Frontal cortex (tissue), 4 donors: ENCODE measurements around the gene RCHY1. TPM values are rescaled to one million over a fixed set of nuclear protein-coding genes. Genes with fewer than 3 reads are reported as not detected.
"Not testable (repeated sequence)": the region's sequence is repeated elsewhere in the genome, so short reads cannot be mapped to it uniquely, and the experiment has no call there.

Source experiments
- DNase-seq, 2 donors: peaks; one replicate each; pipeline ENCODE4 v3.0.0; 2012; ENCODE audit warnings: low spot score in 2 of 2
- FAIRE-seq: peaks from 2 replicates; lab custom pipeline; 2012; peaks lifted over from hg19 to GRCh38; lab: Jason Lieb, UNC
- total RNA-seq: library from RNA; depleted of rRNA; stranded (reverse); fragments of >200 nt; gene quantifications from one replicate; pipeline ENCODE4 v1.2.3, GENCODE V29; 2014
- donor health status: control.
- donor health status: control.
- donor health status: control.

Gene RCHY1
- 48.5 TPM for total RNA-seq

- FAIRE-seq (no peak), DNase-seq (peak; percentile 69 to 73)
Measured at GRCh38 chr4:75514131-75514948, at the start of gene RCHY1, which contains the start of gene THAP6. Gene RCHY1, minus strand, starts transcription at chr4:75514403. Its CDS starts 117 bp downstream, at chr4:75514286. Gene THAP6, plus strand, starts transcription at chr4:75514473. Its CDS starts 980 bp downstream, at chr4:75515453.

GRCh38 chr4:75561789-75562188 lies 47.6 kb upstream of the RCHY1 start:
- DNase-seq: no peak
- no peak for FAIRE-seq

DNA sequence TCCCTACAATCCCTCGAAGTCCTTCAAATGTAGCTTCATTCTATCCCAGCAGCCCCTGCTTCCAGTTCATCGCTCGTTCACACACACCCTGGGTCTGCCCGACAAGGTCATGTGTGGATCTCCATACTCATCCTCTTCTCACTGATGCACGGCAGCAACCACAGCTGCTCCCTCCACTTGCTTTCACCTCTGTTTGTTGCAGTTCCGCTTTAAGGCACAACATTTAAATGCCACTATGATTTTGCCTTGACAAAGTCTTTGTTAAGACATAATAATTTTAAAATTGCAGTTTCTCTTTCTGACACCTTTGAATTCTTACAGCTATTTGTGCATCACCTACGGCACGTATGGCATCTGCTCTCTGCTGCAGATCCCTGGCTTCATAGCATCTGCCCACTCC lies 43.5 kb upstream of the RCHY1 start:
- FAIRE-seq (no peak), DNase-seq (no peak)

- DNase-seq: no peak
- FAIRE-seq: no peak
Measured at GRCh38 chr4:75555294-75556164, 41.3 kb upstream of the RCHY1 start, which contains the start of gene ODAPH. Gene ODAPH, plus strand, starts transcription at chr4:75556066. Its CDS starts 17 bp downstream, at chr4:75556083.

GRCh38 chr4:75552452-75552851 lies 38.2 kb upstream of the RCHY1 start:
- no peak for FAIRE-seq
- no peak for DNase-seq

GRCh38 chr4:75549019-75549418 lies 34.8 kb upstream of the RCHY1 start:
- no peak for DNase-seq
- FAIRE-seq: no peak

DNA sequence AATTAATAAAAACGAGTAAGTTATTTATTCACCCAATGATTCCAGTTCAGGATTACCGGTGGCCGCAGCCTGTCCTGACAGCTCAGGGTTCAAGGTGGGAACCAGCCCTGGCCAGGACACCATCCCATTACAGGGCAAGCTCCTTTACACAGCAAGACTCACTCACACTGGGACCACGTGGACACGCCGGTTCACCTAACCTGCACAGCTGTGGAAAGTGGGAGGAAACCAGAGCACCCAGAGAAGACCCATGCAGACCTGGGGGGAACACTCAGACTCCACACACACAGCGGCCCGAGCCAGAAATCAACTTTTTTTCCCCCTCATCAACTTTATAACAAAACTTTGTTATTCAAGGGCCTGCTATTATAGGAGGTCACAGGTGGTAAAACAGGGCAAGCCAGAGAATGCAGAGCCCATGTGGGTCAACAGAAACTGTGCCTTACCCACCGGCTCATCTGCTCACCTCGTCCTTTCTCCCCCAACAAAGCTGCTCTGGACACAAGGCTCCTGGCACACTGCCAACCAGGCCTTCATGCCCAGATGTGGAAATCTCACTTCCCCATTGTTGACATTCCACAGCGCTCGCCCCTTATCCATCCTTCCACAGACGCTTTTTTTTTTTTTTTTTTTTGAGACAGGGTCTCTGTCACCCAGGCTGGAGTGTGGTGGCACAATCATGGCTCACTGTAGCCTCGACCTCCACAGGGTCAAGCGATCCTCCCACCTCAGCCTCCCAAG lies 33.6 kb upstream of the RCHY1 start:
- no peak for DNase-seq
- FAIRE-seq: no peak

DNA sequence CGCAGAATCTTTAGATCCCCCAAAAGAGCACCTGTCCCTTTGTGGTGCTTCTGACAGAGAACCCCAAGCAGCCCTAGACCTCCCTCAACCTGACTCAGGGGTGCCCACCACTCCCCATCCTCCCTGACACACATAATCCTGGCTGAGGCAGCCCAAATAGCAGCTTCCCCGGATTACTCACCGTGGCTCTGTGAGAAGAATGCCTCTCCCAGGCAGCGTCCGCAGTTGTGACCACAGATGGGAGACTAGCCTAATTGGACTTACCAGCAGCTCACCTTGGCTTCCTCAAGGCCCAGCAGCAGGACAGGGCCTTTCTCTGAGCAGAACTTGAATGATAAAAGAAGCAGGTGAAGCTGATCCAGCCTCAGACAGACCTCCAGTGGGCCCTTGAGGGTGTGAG lies 31.3 kb upstream of the RCHY1 start:
- no peak for FAIRE-seq
- DNase-seq: no peak

GRCh38 chr4:75544870-75545269 lies 30.7 kb upstream of the RCHY1 start:
- FAIRE-seq: no peak
- no peak for DNase-seq

- FAIRE-seq, DNase-seq: not testable (repeated sequence)
Measured at GRCh38 chr4:75544220-75544619, 30.0 kb upstream of the RCHY1 start.

GRCh38 chr4:75542824-75543223 lies 28.6 kb upstream of the RCHY1 start:
- FAIRE-seq (no peak), DNase-seq (no peak)

- DNase-seq, FAIRE-seq: not testable (repeated sequence)
Measured at GRCh38 chr4:75537308-75537707, 23.1 kb upstream of the RCHY1 start.

DNA sequence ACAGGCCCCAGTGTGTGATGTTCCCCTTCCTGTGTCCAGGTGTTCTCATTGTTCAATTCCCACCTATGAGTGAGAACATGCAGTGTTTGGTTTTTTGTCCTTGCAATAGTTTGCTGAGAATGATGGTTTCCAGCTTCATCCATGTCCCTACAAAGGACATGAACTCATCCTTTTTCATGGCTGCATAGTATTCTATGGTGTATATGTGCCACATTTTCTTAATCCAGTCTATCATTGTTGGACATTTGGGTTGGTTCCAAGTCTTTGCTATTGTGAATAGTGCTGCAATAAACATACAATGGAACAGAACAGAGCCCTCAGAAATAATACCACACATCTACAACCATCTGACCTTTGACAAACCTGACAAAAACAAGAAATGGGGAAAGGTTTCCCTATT lies 19.7 kb upstream of the RCHY1 start:
- not testable (repeated sequence) for DNase-seq, FAIRE-seq

DNA sequence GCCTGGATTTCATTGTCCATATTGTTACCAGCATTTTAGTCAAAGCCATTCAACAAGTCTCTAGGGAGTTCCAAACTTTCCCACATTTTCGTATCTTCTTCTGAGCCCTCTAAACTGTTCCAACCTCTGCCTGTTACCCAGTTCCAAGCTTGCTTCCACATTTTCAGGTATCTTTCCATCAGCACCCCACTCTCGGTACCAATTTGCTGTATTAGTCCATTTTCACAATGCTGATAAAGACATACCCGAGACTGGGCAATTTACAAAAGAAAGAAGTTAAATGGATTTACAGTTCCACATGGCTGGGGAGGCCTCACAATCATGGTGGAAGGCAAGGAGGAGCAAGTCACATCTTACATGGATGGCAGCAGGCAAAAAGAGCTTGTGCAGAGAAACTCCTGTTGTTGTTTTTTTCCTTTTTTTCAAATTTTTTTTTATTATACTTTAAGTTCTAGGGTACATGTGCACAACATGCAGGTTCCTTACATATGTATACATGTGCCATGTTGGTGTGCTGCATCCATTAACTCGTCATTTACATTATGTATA lies 19.2 kb upstream of the RCHY1 start:
- not testable (repeated sequence) for FAIRE-seq, DNase-seq

DNA sequence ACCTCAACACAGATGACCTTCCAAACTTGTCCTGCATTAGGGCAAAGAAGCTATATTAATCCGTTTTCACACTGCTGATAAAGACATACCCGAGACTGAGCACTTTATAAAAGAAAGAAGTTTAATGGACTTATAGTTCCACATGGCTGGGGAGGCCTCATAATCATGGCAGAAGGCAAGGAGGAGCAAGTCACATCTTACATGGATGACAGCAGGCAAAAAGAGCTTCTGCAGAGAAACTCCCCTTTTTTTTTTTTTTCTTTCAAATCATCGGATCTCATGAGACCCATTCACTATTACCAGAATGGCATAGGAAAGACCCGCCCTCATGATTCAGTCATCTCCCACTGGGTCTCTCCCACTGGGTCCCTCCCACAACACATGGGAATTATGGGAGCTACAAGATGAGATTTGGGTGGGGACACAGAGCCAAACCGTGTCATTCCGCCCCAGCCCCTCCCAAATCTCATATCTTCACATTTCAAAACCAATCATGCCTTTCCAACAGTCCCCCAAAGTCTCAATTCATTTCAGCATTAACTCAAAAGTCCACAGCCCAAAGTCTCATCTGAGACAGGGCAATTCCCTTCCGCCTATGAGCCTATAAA lies 17.4 kb upstream of the RCHY1 start:
- not testable (repeated sequence) for DNase-seq, FAIRE-seq

- FAIRE-seq (no peak), DNase-seq (no peak)
Measured at GRCh38 chr4:75530556-75531322, 16.5 kb upstream of the RCHY1 start.

DNA sequence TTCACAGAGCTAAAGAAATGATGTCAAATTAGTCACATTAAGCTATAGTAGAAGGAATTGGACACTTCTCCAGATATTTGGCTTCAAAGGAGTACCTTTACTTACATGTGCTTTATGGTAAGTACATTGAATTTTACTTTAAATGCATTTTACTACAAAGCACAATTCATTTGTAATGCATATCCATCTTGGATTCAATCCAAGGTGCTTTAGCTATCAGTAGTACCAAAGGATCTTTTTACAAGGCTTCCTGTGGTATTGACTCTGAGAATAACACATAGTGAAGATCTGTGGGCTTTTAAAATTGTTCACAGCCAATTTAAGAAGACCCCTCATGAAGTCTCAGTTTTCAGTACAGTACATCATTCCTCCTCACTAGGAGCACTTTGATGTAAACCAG lies 13.3 kb upstream of the RCHY1 start:
- no peak for DNase-seq
- FAIRE-seq: no peak

GRCh38 chr4:75525910-75526309 lies 11.7 kb upstream of the RCHY1 start:
- FAIRE-seq (no peak), DNase-seq (no peak)
